PC-3 (cell line): ENCODE data around the gene MCOLN2. TPM values are rescaled to one million over a fixed set of nuclear protein-coding genes. Genes with fewer than 3 reads are reported as not detected.

ENCODE experiments used
- ATAC-seq: fragments of 200-7000 bp; cut with Tn5 transposase; 2 replicates; pipeline ENCODE4 v1.9.1; 2020; ENCODE audit warnings: mild to moderate bottlenecking, moderate library complexity
- BruUV-seq: library from RNA; stranded (reverse); fragments of 400-500 nt; replicated peaks from 2 replicates; lab custom pipeline; 2021; lab: Mats Ljungman, UMichigan
- CTCF ChIA-PET: fragments of 300-600 bp; sonication (Branson Sonifier 250); formaldehyde crosslinking; loops from one replicate; lab custom pipeline; 2022; ENCODE audit warnings: antibody characterized with exemption; lab: Charles Lee
- POLR2A ChIA-PET: fragments of 300-600 bp; sonication (Branson Sonifier 250); formaldehyde crosslinking; loops from one replicate; lab custom pipeline; 2022; ENCODE audit warnings: antibody characterized with exemption; ENCODE audit not compliant: unreplicated experiment; lab: Charles Lee
- DNase-seq: peaks from one replicate; pipeline ENCODE4 v3.0.0-alpha.2; 2015
- H2AFZ ChIP-seq: fragments of 300-600 bp; sonication (generic); 2 replicates; pipeline ENCODE4 v1.6.0; 2016; ENCODE audit warnings: antibody characterized with exemption, low read length
- H3F3A ChIP-seq: fragments of 300-600 bp; sonication (generic); one replicate; pipeline ENCODE4 v1.6.0; 2017; ENCODE audit warnings: antibody characterized with exemption, low read length, control low read depth, mild to moderate bottlenecking; ENCODE audit not compliant: unreplicated experiment
- H3K27ac ChIP-seq: fragments of 300-600 bp; sonication (generic); 2 replicates; pipeline ENCODE4 v1.5.1; 2016; ENCODE audit warnings: mild to moderate bottlenecking, low read length
- H3K27me3 ChIP-seq: fragments of 300-600 bp; sonication (generic); 2 replicates; pipeline ENCODE4 v1.6.1; 2016; ENCODE audit warnings: low read length, mixed read lengths
- H3K36me3 ChIP-seq: fragments of 300-600 bp; sonication (generic); 2 replicates; pipeline ENCODE4 v1.6.1; 2016; ENCODE audit warnings: low read depth, mixed run types, low read length, mixed read lengths
- H3K4me1 ChIP-seq: fragments of 300-600 bp; sonication (generic); 2 replicates; pipeline ENCODE4 v1.5.1; 2016; ENCODE audit warnings: low read length; ENCODE audit not compliant: insufficient read depth
- H3K4me2 ChIP-seq: fragments of 300-600 bp; sonication (generic); 2 replicates; pipeline ENCODE4 v1.6.0; 2016; ENCODE audit warnings: low read length
- H3K4me3 ChIP-seq: fragments of 300-600 bp; sonication (generic); 2 replicates; pipeline ENCODE4 v1.5.1; 2016; ENCODE audit warnings: mild to moderate bottlenecking, low read length, mixed read lengths
- H3K79me2 ChIP-seq: fragments of 300-600 bp; sonication (generic); 2 replicates; pipeline ENCODE4 v1.6.1; 2017; ENCODE audit warnings: low read length, mixed read lengths
- H3K9ac ChIP-seq: fragments of 300-600 bp; sonication (generic); 2 replicates; pipeline ENCODE4 v1.6.0; 2016; ENCODE audit warnings: mild to moderate bottlenecking, low read length
- H3K9me2 ChIP-seq: fragments of 300-600 bp; sonication (generic); replicated peaks from 2 replicates; pipeline ENCODE4 v1.6.1; 2016; ENCODE audit warnings: mixed run types, low read length, mixed read lengths
- H3K9me3 ChIP-seq: fragments of 300-600 bp; sonication (generic); 2 replicates; pipeline ENCODE4 v1.6.1; 2016; ENCODE audit warnings: low read length, mixed read lengths
- H4K20me1 ChIP-seq: fragments of 300-600 bp; sonication (generic); 2 replicates; pipeline ENCODE4 v1.6.1; 2016; ENCODE audit warnings: low read length, mixed read lengths
- EZH2 ChIP-seq: fragments of 300-600 bp; sonication (generic); IDR thresholded peaks from one replicate; pipeline ENCODE4 v1.6.1; 2017; ENCODE audit warnings: antibody characterized with exemption, mild to moderate bottlenecking, low read length; ENCODE audit not compliant: unreplicated experiment
- EZH2phosphoT487 ChIP-seq: fragments of 300-600 bp; sonication (generic); IDR thresholded peaks from 2 replicates; pipeline ENCODE4 v1.6.1; 2018; ENCODE audit warnings: mild to moderate bottlenecking, antibody characterized with exemption, low read length, borderline replicate concordance
- intact Hi-C: fragments of 100-400 bp; cut with micrococcal nuclease; formaldehyde crosslinking; loops from 2 replicates; pipeline ENCODE4 v1.9.0; 2023
- total RNA-seq: library from RNA; depleted of rRNA; stranded (reverse); fragments of >200 nt; gene quantifications from 2 replicates; pipeline ENCODE4 v1.2.3, GENCODE V29; 2014
- TF ChIP-seq, protein P1 (sequence below): fragments of 300-600 bp; sonication (generic); conservative IDR thresholded peaks from 2 replicates; pipeline ENCODE4 v1.5.1; 2017; ENCODE audit warnings: antibody characterized with exemption, low read depth, mild to moderate bottlenecking, low read length

Gene MCOLN2
- total RNA-seq, 1 experiment from 2014 or later: 24.6 TPM

DNA sequence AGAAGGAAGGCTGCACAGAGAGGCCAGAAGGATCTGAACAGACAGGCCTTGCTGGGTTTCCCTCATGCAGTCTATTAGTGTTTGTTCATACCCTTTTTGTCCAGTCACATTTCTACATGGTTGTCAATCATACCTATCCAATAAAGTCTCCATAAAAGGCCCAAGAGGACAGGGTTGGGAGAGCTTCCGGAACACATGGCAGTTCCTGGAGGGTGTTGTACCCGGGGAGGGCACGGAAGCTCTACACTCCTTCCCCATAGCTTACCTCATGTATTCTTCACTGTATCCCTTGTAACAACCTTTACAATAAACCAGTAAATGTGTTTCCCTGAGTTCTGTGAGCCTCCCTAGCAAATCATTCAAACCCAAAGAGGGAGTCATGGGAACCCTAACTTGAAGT lies 28.0 kb downstream of the MCOLN2 start:
- H3K4me3 ChIP-seq: no peak overlapping the region
- intact Hi-C loops: no loop called here
- no peaks in the 10 kb centered on the region for H3F3A ChIP-seq
- no peak for ATAC-seq
- H3K9me2 ChIP-seq: no peaks in the 10 kb centered on the region
- no peak overlapping the region for H2AFZ ChIP-seq
- H3K4me2 ChIP-seq: no peak overlapping the region
- no peaks in the 10 kb centered on the region for H3K36me3 ChIP-seq
- H4K20me1 ChIP-seq: no peaks in the 10 kb centered on the region
- BruUV-seq: no TSS peak
- H3K4me1 ChIP-seq: no peaks in the 10 kb centered on the region
- no peaks in the 10 kb centered on the region for H3K27me3 ChIP-seq
- no peaks in the 10 kb centered on the region for H3K9me3 ChIP-seq
- CTCF ChIA-PET: no interaction called here
- POLR2A ChIA-PET: no interaction called here
- H3K79me2 ChIP-seq: no peaks in the 10 kb centered on the region
- DNase-seq: no peak
- H3K9ac ChIP-seq: no peak overlapping the region
- TF ChIP-seq, protein P1, sequence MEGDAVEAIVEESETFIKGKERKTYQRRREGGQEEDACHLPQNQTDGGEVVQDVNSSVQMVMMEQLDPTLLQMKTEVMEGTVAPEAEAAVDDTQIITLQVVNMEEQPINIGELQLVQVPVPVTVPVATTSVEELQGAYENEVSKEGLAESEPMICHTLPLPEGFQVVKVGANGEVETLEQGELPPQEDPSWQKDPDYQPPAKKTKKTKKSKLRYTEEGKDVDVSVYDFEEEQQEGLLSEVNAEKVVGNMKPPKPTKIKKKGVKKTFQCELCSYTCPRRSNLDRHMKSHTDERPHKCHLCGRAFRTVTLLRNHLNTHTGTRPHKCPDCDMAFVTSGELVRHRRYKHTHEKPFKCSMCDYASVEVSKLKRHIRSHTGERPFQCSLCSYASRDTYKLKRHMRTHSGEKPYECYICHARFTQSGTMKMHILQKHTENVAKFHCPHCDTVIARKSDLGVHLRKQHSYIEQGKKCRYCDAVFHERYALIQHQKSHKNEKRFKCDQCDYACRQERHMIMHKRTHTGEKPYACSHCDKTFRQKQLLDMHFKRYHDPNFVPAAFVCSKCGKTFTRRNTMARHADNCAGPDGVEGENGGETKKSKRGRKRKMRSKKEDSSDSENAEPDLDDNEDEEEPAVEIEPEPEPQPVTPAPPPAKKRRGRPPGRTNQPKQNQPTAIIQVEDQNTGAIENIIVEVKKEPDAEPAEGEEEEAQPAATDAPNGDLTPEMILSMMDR: no peak
- TF ChIP-seq EZH2phosphoT487 (no peak), EZH2 (no peak)
- no peak overlapping the region for H3K27ac ChIP-seq

DNA sequence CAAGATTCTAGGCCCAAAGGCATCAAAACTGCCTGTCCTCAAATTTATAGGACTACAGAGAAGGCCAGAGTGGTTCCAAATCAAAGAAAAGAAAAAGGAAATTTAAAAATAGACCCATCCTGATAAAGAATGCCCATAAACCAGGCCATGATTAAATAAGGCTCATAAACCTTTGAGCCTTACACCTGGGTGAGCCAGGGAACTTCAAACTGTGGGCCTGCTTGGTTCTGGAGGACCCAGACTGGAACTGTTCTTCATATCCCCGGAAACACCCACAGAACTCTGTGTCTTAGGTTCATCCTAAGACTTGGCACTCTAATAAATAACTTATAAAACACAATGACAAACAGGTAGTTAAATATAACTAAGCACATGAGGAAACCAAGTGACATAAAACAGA lies 28.8 kb downstream of the MCOLN2 start:
- H3K4me1 ChIP-seq: no peaks in the 10 kb centered on the region
- no peak overlapping the region for H3K9ac ChIP-seq
- ChIA-PET CTCF (no interaction called here), POLR2A (no interaction called here)
- no peaks in the 10 kb centered on the region for H3K9me2 ChIP-seq
- no peaks in the 10 kb centered on the region for H3K27me3 ChIP-seq
- no peak overlapping the region for H3K4me3 ChIP-seq
- H3K36me3 ChIP-seq: no peaks in the 10 kb centered on the region
- H3K4me2 ChIP-seq: no peak overlapping the region
- H3F3A ChIP-seq: no peaks in the 10 kb centered on the region
- no peaks in the 10 kb centered on the region for H3K79me2 ChIP-seq
- no peaks in the 10 kb centered on the region for H4K20me1 ChIP-seq
- intact Hi-C loops: no loop called here
- no peak for TF ChIP-seq EZH2
- no peak overlapping the region for H2AFZ ChIP-seq
- no TSS peak for BruUV-seq
- no peaks in the 10 kb centered on the region for H3K9me3 ChIP-seq
- no peak for ATAC-seq
- DNase-seq: no peak
- H3K27ac ChIP-seq: no peak overlapping the region

DNA sequence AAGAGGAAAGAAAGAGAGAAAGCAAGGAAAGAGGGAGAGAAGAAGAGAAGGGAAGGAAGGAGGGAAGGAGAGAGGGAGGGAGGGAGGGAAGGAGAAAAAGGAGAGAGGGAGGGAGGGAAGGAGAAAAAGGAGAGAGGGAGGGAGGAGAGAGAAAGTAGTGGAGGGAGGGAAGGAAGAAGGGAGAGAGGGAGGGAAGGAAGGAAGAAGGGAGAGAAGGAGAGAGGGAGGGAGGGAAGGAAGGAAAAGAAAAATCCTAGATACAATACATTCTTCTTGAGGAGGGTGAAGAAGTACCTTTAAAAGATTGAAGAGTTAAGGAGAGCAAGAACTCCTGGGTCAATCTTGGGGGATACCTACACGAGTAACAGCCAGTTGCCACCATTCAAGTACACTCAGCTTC lies 29.2 kb downstream of the MCOLN2 start:
- Histone ChIP-seq H3F3A (no peaks in the 10 kb centered on the region), H3K4me3 (no peak overlapping the region)
- POLR2A ChIA-PET: no interaction called here

More for the DNA sequence above, 29.2 kb downstream of the MCOLN2 start:
- no peak overlapping the region for H3K27ac ChIP-seq
- H3K4me1 ChIP-seq: no peaks in the 10 kb centered on the region
- no peak overlapping the region for H3K9ac ChIP-seq
- no peaks in the 10 kb centered on the region for H3K9me3 ChIP-seq
- CTCF ChIA-PET: no interaction called here
- no peaks in the 10 kb centered on the region for H3K27me3 ChIP-seq
- ATAC-seq (no peak), DNase-seq (no peak)
- no peaks in the 10 kb centered on the region for H4K20me1 ChIP-seq
- H3K4me2 ChIP-seq: no peak overlapping the region
- H3K79me2 ChIP-seq: no peaks in the 10 kb centered on the region
- no peak overlapping the region for H2AFZ ChIP-seq
- no peaks in the 10 kb centered on the region for H3K9me2 ChIP-seq
- BruUV-seq: no TSS peak
- intact Hi-C loops: no loop called here
- H3K36me3 ChIP-seq: no peaks in the 10 kb centered on the region
- TF ChIP-seq EZH2: no peak
- no peak for TF ChIP-seq EZH2phosphoT487
- TF ChIP-seq, protein P1: no peak
